ENCODE results near the gene IPCEF1. TPM values are rescaled to one million over a fixed set of nuclear protein-coding genes. Genes with fewer than 3 reads are reported as not detected.

IPCEF1 gene
- total and polyA plus RNA-seq, 7 donors = 0.03 to 0.46 (median 0.24) TPM

DNA sequence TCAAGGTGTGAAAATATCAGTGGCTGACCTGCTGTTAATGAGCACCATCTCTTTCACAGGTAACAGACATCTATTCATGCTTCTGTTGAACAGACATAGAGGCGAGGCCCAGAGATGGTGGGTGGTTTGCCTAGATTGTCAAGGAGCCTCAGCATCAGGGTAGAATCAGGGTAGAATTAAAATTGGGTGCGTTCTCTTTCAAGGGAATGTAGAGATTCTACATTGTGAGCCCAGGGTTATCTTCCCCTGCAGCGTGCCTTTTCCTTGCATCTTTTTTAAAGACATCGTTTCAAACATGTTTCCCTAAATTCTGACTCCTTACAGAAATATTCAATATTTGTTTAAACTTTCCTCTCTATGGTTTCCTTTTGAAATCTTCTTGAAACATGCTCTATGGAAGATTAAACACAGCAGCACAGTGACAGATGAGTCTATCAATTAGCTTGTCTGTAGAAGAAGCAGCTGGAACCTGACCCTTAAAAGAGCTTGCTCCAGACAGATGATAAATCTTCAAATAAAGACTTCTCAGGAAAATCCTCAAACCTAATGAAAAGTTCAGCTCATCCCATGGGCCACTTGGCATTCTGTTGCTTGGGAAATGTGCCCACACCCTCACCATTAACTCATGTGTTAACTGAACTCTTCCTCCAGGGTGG, 119.8 kb downstream of the IPCEF1 start:
- TF ChIP-seq, protein P1, sequence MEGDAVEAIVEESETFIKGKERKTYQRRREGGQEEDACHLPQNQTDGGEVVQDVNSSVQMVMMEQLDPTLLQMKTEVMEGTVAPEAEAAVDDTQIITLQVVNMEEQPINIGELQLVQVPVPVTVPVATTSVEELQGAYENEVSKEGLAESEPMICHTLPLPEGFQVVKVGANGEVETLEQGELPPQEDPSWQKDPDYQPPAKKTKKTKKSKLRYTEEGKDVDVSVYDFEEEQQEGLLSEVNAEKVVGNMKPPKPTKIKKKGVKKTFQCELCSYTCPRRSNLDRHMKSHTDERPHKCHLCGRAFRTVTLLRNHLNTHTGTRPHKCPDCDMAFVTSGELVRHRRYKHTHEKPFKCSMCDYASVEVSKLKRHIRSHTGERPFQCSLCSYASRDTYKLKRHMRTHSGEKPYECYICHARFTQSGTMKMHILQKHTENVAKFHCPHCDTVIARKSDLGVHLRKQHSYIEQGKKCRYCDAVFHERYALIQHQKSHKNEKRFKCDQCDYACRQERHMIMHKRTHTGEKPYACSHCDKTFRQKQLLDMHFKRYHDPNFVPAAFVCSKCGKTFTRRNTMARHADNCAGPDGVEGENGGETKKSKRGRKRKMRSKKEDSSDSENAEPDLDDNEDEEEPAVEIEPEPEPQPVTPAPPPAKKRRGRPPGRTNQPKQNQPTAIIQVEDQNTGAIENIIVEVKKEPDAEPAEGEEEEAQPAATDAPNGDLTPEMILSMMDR (IDR thresholded peaks at IDR 0.05) = no peak
- WGBS, 3 donors = 85 to 91% (median 88%) methylated on average over 4 of the region's 4 CpGs

DNA sequence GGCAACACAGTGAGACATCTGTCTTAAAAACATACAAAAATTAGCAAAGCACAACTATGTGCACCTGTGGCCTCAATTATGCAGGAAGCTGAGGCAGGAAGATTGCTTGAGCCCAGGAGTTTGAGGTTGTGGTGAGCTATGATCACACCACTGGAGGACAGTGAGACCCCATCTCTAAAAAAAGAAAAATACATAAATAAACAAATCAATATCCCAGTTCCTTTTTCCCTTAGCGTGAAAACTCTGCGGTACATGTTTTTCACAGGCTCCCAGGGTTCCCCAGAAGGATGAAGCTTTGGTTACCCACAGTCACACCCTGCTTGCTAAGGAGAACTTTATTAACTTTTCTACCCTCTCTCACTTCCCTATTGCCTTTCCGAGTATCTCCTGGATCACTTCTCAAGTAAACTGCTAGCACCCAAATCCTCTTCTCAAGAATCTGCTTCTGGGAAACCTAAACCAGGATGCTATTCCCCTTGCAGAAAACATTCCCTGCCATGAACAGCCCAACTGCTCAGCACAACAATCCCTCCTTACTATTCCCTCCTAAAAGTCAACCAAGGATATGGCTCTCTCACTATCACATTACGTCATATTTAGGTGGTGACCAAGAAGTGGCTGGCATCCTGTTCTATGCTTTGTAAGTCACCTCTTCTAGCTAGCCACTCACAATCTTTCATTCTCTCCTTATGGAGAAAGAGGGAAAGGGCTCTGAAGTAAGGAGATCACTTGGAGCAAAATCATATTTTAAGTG, 122.4 kb downstream of the IPCEF1 start:
- Histone ChIP-seq H3K4me1 (no peaks in the 10 kb centered on the region), H3K36me3 (ENCODE audit: insufficient read depth in 1 of 2, low read depth in 1 of 2) (no peaks in the 10 kb centered on the region), H3K9me3 (no peaks in the 10 kb centered on the region), H3K4me3 (no peak overlapping the region), H3K27ac (no peak overlapping the region), H3K27me3 (ENCODE audit: insufficient read depth in 3 of 3, low read length in 2 of 3) (no peaks in the 10 kb centered on the region)
- 84 to 88% (median 84%) methylated on average over 4 of the region's 4 CpGs for WGBS, 3 donors
- TF ChIP-seq, protein P1 (IDR thresholded peaks at IDR 0.05) = no peak
- intact Hi-C loops (cut with DNase I) = no loop called here
- ATAC-seq = no peak
- no peak for DNase-seq

More for the DNA sequence above, 119.8 kb downstream of the IPCEF1 start:
- no peak overlapping the region for H3K4me3 ChIP-seq
- no peaks in the 10 kb centered on the region for H3K27me3 ChIP-seq (ENCODE audit: insufficient read depth in 3 of 3, low read length in 2 of 3)
- DNase-seq (no peak), ATAC-seq (no peak)
- intact Hi-C loops (cut with DNase I) = no loop called here
- no peaks in the 10 kb centered on the region for H3K4me1 ChIP-seq
- H3K36me3 ChIP-seq (ENCODE audit: insufficient read depth in 1 of 2, low read depth in 1 of 2) = no peaks in the 10 kb centered on the region
- no peak overlapping the region for H3K27ac ChIP-seq
- H3K9me3 ChIP-seq = no peaks in the 10 kb centered on the region

DNA sequence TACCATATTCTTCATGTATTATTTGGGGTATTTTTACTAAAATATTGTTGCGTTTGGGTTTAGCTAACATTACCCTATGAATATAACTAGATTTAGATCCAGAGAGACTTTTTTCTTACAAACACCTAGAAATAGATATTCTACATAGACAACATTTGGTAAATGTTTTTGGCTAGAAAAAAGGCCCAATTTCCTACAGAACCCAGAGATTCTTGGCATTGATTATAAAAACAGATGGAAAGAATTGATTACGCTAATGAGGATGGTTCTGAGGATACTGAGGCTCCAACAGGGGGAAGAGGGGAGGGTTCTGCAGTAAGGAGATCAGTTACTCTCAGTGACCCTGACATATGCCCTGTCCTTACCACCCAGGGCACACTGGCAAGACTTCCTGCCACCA, 123.2 kb downstream of the IPCEF1 start:
- no peak for DNase-seq
- H3K4me1 ChIP-seq = no peaks in the 10 kb centered on the region
- H3K27me3 ChIP-seq (ENCODE audit: insufficient read depth in 3 of 3, low read length in 2 of 3) = no peaks in the 10 kb centered on the region
- no peaks in the 10 kb centered on the region for H3K36me3 ChIP-seq (ENCODE audit: insufficient read depth in 1 of 2, low read depth in 1 of 2)
- 93 to 98% (median 96%) methylated on average over 2 of the region's 2 CpGs for WGBS, 3 donors
- no peaks in the 10 kb centered on the region for H3K9me3 ChIP-seq
- ATAC-seq = no peak
- intact Hi-C loops (cut with DNase I) = no loop called here
- H3K27ac ChIP-seq = no peak overlapping the region
- no peak overlapping the region for H3K4me3 ChIP-seq
- TF ChIP-seq, protein P1 (IDR thresholded peaks at IDR 0.05) = no peak

DNA sequence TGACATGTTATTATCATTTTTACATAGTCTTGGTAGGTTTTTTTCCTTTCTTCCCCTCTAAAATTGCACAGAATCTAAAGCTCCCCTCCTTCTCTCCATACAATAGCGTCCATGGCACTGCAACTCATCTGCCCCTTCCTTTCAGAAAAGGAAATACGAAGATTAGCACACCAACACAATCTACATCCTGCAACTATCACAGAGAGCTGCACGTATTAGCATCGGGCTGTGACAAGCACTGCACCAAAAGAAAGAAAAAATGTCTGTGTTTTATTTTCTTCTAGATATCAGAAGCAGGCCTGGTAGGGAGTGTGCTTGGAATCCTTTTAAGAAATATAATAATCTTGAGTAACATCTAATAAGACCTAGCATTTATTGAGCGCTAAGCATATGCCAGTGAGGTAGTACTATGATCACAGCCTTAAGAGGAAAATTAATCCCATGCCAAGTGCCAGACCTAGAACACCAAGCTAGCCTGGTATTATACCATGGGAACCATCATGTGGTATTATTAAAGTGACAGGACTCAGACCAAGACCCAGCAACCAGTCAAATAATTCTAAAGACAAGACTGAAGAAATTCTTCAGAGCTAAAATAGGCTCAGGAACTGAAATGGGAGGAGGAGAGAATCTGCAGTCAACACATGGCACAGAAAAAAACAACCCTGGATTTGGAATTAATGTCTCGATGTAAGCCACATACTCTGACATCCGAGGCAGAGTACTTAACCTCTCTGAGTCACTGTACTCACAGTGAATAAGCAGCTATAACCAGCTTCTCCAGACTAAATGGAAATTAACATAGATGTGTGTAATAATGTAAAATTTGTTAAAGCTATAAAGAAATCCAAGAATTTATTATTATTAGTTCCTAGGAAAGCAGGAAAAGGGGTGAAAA, 124.3 kb downstream of the IPCEF1 start:
- ATAC-seq (no peak), DNase-seq (no peak)
- TF ChIP-seq, protein P1 (IDR thresholded peaks at IDR 0.05) = no peak
- intact Hi-C loops (cut with DNase I) = no loop called here
- Histone ChIP-seq H3K36me3 (ENCODE audit: insufficient read depth in 1 of 2, low read depth in 1 of 2) (no peaks in the 10 kb centered on the region), H3K27ac (no peak overlapping the region), H3K9me3 (no peaks in the 10 kb centered on the region), H3K4me3 (no peak overlapping the region), H3K27me3 (ENCODE audit: insufficient read depth in 3 of 3, low read length in 2 of 3) (no peaks in the 10 kb centered on the region), H3K4me1 (no peaks in the 10 kb centered on the region)
- 70 to 71% (median 71%) methylated on average over 7 of the region's 7 CpGs for WGBS, 3 donors
